Fibroblast of lung (primary cell): ENCODE data around the gene ITGBL1.

Experiments
- CTCF ChIP-seq, 2 donors: IDR thresholded peaks in 1 of 2; conservative IDR thresholded peaks in 1 of 2; 1 replicate in 1 of 2; 2 replicates in 1 of 2; pipeline ENCODE4 v1.5.1; 2011 to 2012; ENCODE audit warnings: low read length in 2 of 2, control low read depth in 1 of 2, inconsistent platforms in 1 of 2, low read depth in 1 of 2, mild to moderate bottlenecking in 1 of 2
- EZH2 ChIP-seq: IDR thresholded peaks from 2 replicates; pipeline ENCODE4 v1.5.1; 2012; ENCODE audit warnings: low read length, control low read depth, mild to moderate bottlenecking; ENCODE audit errors: missing control alignments

DNA sequence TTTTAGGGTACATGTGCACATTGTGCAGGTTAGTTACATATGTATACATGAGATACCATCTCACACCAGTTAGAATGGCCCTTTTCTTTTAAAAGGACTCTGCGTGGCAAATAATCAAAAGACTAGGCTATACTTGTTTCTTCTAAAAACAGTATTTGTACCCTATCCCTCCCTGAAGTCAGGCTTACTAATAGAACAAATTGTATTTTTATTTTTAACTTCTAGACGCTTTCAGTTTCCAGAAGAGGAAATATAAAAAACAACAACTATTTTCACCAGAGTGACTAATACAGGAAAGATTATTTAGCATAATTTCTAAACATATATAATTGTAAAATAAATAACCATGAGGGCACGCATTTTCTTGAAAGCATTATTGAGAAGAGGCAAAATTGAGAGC lies 83.6 kb downstream of the ITGBL1 start:
- no peak for TF ChIP-seq CTCF (conservative IDR thresholded peaks at IDR 0.05 in 1 of 2, IDR thresholded peaks at IDR 0.05 in 1 of 2; ENCODE audit: low read depth in 1 of 2, low read length in 2 of 2)
- TF ChIP-seq EZH2, result no peak
